HEK293 (cell line): ENCODE measurements around the gene ELAC2.

Source experiments
- CTCF ChIA-PET: fragments of 350-600 bp; formaldehyde crosslinking; extraction: SDS; loops from one replicate; lab custom pipeline; 2021; ENCODE audit warnings: antibody characterized with exemption; lab: Yijun Ruan, JAX
- POLR2A ChIA-PET: fragments of 300-600 bp; formaldehyde crosslinking; extraction: SDS; loops from one replicate; lab custom pipeline; 2020; ENCODE audit warnings: antibody characterized with exemption, inconsistent platforms; lab: Yijun Ruan, JAX
- H3K27ac ChIP-seq: fragments of 200-500 bp; sonication (Bioruptor generic); 2 replicates; pipeline ENCODE4 v1.5.1; 2014; ENCODE audit warnings: low read depth, low read length, control low read depth, inconsistent platforms; ENCODE audit errors: extremely low read depth
- H3K36me3 ChIP-seq, 2 experiments: fragments of 200-500 bp in 1 of 2; sonication (Bioruptor generic) in 1 of 2; 1 replicate in 1 of 2; 2 replicates in 1 of 2; pipeline ENCODE4 v1.5.1; 2014 to 2017; ENCODE audit warnings: inconsistent platforms in 2 of 2, low read length in 2 of 2; ENCODE audit not compliant: control insufficient read depth in 2 of 2, insufficient read depth in 1 of 2
- H3K4me1 ChIP-seq: fragments of 200-500 bp; sonication (Bioruptor generic); 2 replicates; pipeline ENCODE4 v1.5.1; 2014; ENCODE audit warnings: mild to moderate bottlenecking, low read length, inconsistent platforms; ENCODE audit not compliant: control insufficient read depth, insufficient read depth
- H3K4me3 ChIP-seq: 2 replicates; pipeline ENCODE4 v1.5.1; 2011; ENCODE audit warnings: low read depth, mild to moderate bottlenecking, control low read depth, low read length, moderate library complexity
- H3K9me3 ChIP-seq: fragments of 200-500 bp; sonication (Bioruptor generic); 2 replicates; pipeline ENCODE4 v1.5.1; 2014; ENCODE audit warnings: low read depth, low read length, inconsistent platforms; ENCODE audit not compliant: control insufficient read depth, insufficient read depth
- BCL11B ChIP-seq: fragments of 450-650 bp; formaldehyde crosslinking; IDR thresholded peaks from 2 replicates; pipeline ENCODE4 v1.5.1; 2016; ENCODE audit warnings: low read depth, missing biosample characterization, missing genetic modification characterization
- KLF9 ChIP-seq: fragments of 450-650 bp; formaldehyde crosslinking; IDR thresholded peaks from 2 replicates; pipeline ENCODE4 v1.5.1; 2016; ENCODE audit warnings: missing biosample characterization, missing genetic modification characterization, low read depth
- MYNN ChIP-seq: fragments of 450-650 bp; formaldehyde crosslinking; IDR thresholded peaks from 2 replicates; pipeline ENCODE4 v1.5.1; 2016; ENCODE audit warnings: missing biosample characterization, missing genetic modification characterization, borderline replicate concordance
- RBAK ChIP-seq: fragments of 450-650 bp; formaldehyde crosslinking; IDR thresholded peaks from 2 replicates; pipeline ENCODE4 v1.5.1; 2016; ENCODE audit warnings: missing biosample characterization, missing genetic modification characterization
- SALL2 ChIP-seq: fragments of 450-650 bp; formaldehyde crosslinking; IDR thresholded peaks from 2 replicates; pipeline ENCODE4 v1.5.0; 2017; ENCODE audit warnings: missing biosample characterization, mild to moderate bottlenecking, missing genetic modification characterization, borderline replicate concordance
- ZNF138 ChIP-seq: fragments of 450-650 bp; formaldehyde crosslinking; IDR thresholded peaks from 2 replicates; pipeline ENCODE4 v1.5.1; 2016; ENCODE audit warnings: missing biosample characterization, missing genetic modification characterization, borderline replicate concordance
- ZNF2 ChIP-seq: fragments of 450-650 bp; formaldehyde crosslinking; IDR thresholded peaks from 2 replicates; pipeline ENCODE4 v1.5.1; 2016; ENCODE audit warnings: missing biosample characterization, missing genetic modification characterization
- ZNF302 ChIP-seq: fragments of 450-650 bp; formaldehyde crosslinking; IDR thresholded peaks from 2 replicates; pipeline ENCODE4 v1.5.1; 2016; ENCODE audit warnings: missing biosample characterization, missing genetic modification characterization, low read depth
- ZNF311 ChIP-seq: fragments of 450-650 bp; formaldehyde crosslinking; IDR thresholded peaks from 2 replicates; pipeline ENCODE4 v1.5.1; 2017; ENCODE audit warnings: missing biosample characterization, missing genetic modification characterization, borderline replicate concordance
- ZNF366 ChIP-seq: fragments of 450-650 bp; formaldehyde crosslinking; conservative IDR thresholded peaks from 2 replicates; pipeline ENCODE4 v1.5.1; 2016; ENCODE audit warnings: missing biosample characterization, missing genetic modification characterization
- ZNF394 ChIP-seq: fragments of 450-650 bp; formaldehyde crosslinking; IDR thresholded peaks from 2 replicates; pipeline ENCODE4 v1.5.1; 2016; ENCODE audit warnings: missing biosample characterization, missing genetic modification characterization, mild to moderate bottlenecking, moderate library complexity, borderline replicate concordance
- ZNF426 ChIP-seq: fragments of 450-650 bp; formaldehyde crosslinking; IDR thresholded peaks from 2 replicates; pipeline ENCODE4 v1.5.1; 2017; ENCODE audit warnings: missing biosample characterization, missing genetic modification characterization, mild to moderate bottlenecking, inconsistent platforms, moderate library complexity
- ZNF544 ChIP-seq: fragments of 450-650 bp; formaldehyde crosslinking; IDR thresholded peaks from 2 replicates; pipeline ENCODE4 v1.5.0; 2017; ENCODE audit warnings: missing biosample characterization, missing genetic modification characterization
- ZNF548 ChIP-seq: fragments of 450-650 bp; formaldehyde crosslinking; IDR thresholded peaks from 2 replicates; pipeline ENCODE4 v1.5.1; 2016; ENCODE audit warnings: missing biosample characterization, missing genetic modification characterization
- ZNF623 ChIP-seq: fragments of 450-650 bp; formaldehyde crosslinking; IDR thresholded peaks from 2 replicates; pipeline ENCODE4 v1.5.1; 2016; ENCODE audit warnings: missing biosample characterization, missing genetic modification characterization
- ZNF629 ChIP-seq: fragments of 450-650 bp; formaldehyde crosslinking; IDR thresholded peaks from 2 replicates; pipeline ENCODE4 v1.5.1; 2017; ENCODE audit warnings: missing biosample characterization, missing genetic modification characterization
- ZNF837 ChIP-seq: fragments of 450-650 bp; formaldehyde crosslinking; IDR thresholded peaks from 2 replicates; pipeline ENCODE4 v1.5.1; 2016; ENCODE audit warnings: missing biosample characterization, missing genetic modification characterization
- TF ChIP-seq, protein P1 (sequence below): fragments of 450-650 bp; formaldehyde crosslinking; IDR thresholded peaks from 2 replicates; pipeline ENCODE4 v1.5.1; 2016; ENCODE audit warnings: missing biosample characterization, missing genetic modification characterization, low read depth
- TF ChIP-seq, protein P2 (sequence below): fragments of 450-650 bp; formaldehyde crosslinking; IDR thresholded peaks from 2 replicates; pipeline ENCODE4 v1.5.1; 2016; ENCODE audit warnings: missing biosample characterization, missing genetic modification characterization

Gene ELAC2

GRCh38 chr17:13051915-13052314, 34.1 kb upstream of the ELAC2 start:
- CTCF ChIA-PET, result interaction anchor here (0.6 to 10.1 kb wide), 2 partner anchors 20 to 310 kb away, joined by 4 to 89 read pairs; no protein-coding TSS in a partner anchor
- no peak for TF ChIP-seq ZNF623 (tag by site-specific recombination)
- POLR2A ChIA-PET, result interaction anchor here (1.0 kb wide), 1 partner anchor 34 kb away, joined by 3 read pairs; the partner anchor contains the start of gene ELAC2
- H3K4me3 ChIP-seq, result no peak overlapping the region
- no peak overlapping the region for H3K27ac ChIP-seq
- H3K9me3 ChIP-seq, result no peaks in the 10 kb centered on the region
- no peaks in the 10 kb centered on the region for H3K36me3 ChIP-seq
- H3K4me1 ChIP-seq, result no peaks in the 10 kb centered on the region; the same call in 1 of the 2 replicates

GRCh38 chr17:13047011-13047606, 29.3 kb upstream of the ELAC2 start:
- H3K4me1 ChIP-seq, result no peaks in the 10 kb centered on the region; the same call in 1 of the 2 replicates
- ChIA-PET POLR2A (no interaction called here), CTCF (interaction anchor here (0.6 to 10.1 kb wide), 2 partner anchors 15 to 615 kb away, joined by 3 to 89 read pairs; no protein-coding TSS in a partner anchor)
- no peaks in the 10 kb centered on the region for H3K9me3 ChIP-seq
- no peak overlapping the region for H3K4me3 ChIP-seq
- H3K27ac ChIP-seq, result no peak overlapping the region
- no peaks in the 10 kb centered on the region for H3K36me3 ChIP-seq
- TF ChIP-seq ZNF302, result no peak
- no peak for TF ChIP-seq RBAK (tag by site-specific recombination)
- TF ChIP-seq, protein P1, sequence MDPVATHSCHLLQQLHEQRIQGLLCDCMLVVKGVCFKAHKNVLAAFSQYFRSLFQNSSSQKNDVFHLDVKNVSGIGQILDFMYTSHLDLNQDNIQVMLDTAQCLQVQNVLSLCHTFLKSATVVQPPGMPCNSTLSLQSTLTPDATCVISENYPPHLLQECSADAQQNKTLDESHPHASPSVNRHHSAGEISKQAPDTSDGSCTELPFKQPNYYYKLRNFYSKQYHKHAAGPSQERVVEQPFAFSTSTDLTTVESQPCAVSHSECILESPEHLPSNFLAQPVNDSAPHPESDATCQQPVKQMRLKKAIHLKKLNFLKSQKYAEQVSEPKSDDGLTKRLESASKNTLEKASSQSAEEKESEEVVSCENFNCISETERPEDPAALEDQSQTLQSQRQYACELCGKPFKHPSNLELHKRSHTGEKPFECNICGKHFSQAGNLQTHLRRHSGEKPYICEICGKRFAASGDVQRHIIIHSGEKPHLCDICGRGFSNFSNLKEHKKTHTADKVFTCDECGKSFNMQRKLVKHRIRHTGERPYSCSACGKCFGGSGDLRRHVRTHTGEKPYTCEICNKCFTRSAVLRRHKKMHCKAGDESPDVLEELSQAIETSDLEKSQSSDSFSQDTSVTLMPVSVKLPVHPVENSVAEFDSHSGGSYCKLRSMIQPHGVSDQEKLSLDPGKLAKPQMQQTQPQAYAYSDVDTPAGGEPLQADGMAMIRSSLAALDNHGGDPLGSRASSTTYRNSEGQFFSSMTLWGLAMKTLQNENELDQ (tag by site-specific recombination), result no peak
- no peak for TF ChIP-seq SALL2 (tag by site-specific recombination)
- TF ChIP-seq ZNF138 (tag by site-specific recombination), result no peak
- no peak for TF ChIP-seq ZNF2 (tag by site-specific recombination)
- no peak for TF ChIP-seq ZNF394 (tag by site-specific recombination)
- no peak for TF ChIP-seq KLF9 (tag by site-specific recombination)
- no peak for TF ChIP-seq MYNN
- TF ChIP-seq ZNF548 (tag by site-specific recombination), result no peak
- no peak for TF ChIP-seq ZNF629 (tag by site-specific recombination)
- TF ChIP-seq, protein P2, sequence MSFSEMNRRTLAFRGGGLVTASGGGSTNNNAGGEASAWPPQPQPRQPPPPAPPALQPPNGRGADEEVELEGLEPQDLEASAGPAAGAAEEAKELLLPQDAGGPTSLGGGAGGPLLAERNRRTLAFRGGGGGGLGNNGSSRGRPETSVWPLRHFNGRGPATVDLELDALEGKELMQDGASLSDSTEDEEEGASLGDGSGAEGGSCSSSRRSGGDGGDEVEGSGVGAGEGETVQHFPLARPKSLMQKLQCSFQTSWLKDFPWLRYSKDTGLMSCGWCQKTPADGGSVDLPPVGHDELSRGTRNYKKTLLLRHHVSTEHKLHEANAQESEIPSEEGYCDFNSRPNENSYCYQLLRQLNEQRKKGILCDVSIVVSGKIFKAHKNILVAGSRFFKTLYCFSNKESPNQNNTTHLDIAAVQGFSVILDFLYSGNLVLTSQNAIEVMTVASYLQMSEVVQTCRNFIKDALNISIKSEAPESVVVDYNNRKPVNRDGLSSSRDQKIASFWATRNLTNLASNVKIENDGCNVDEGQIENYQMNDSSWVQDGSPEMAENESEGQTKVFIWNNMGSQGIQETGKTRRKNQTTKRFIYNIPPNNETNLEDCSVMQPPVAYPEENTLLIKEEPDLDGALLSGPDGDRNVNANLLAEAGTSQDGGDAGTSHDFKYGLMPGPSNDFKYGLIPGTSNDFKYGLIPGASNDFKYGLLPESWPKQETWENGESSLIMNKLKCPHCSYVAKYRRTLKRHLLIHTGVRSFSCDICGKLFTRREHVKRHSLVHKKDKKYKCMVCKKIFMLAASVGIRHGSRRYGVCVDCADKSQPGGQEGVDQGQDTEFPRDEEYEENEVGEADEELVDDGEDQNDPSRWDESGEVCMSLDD (tag by site-specific recombination), result no peak
- no peak for TF ChIP-seq ZNF366
- no peak for TF ChIP-seq BCL11B (tag by site-specific recombination)
- TF ChIP-seq, all 188 proteins: peak for 0

GRCh38 chr17:13046361-13046760, 28.5 kb upstream of the ELAC2 start:
- no peaks in the 10 kb centered on the region for H3K36me3 ChIP-seq
- H3K9me3 ChIP-seq, result no peaks in the 10 kb centered on the region
- CTCF ChIA-PET, result interaction anchor here (0.6 to 10.1 kb wide), 3 partner anchors 15 to 1265 kb away, joined by 3 to 89 read pairs (median 4); no protein-coding TSS in a partner anchor
- no peak overlapping the region for H3K4me3 ChIP-seq
- POLR2A ChIA-PET, result no interaction called here
- TF ChIP-seq ZNF426 (no peak), ZNF837 (tag by site-specific recombination) (no peak), ZNF311 (tag by site-specific recombination) (no peak), ZNF544 (tag by site-specific recombination) (no peak)
- H3K27ac ChIP-seq, result no peak overlapping the region
- H3K4me1 ChIP-seq, result no peaks in the 10 kb centered on the region; the same call in 1 of the 2 replicates
